Ishikawa (cell line): ENCODE results near the gene QSER1.

Experiments
- CEBPB ChIP-seq: IDR thresholded peaks from 2 replicates; pipeline ENCODE4 v1.6.1; 2012
- CREB1 ChIP-seq: IDR thresholded peaks from 2 replicates; pipeline ENCODE4 v1.6.1; 2012; ENCODE audit warnings: low read depth
- EGR1 ChIP-seq: IDR thresholded peaks from 2 replicates; pipeline ENCODE4 v1.6.1; 2012
- EP300 ChIP-seq: IDR thresholded peaks from 2 replicates; pipeline ENCODE4 v1.6.1; 2012; ENCODE audit warnings: borderline replicate concordance
- FOXM1 ChIP-seq: IDR thresholded peaks from 2 replicates; pipeline ENCODE4 v1.6.1; 2012; ENCODE audit warnings: low read depth, borderline replicate concordance
- MAX ChIP-seq: IDR thresholded peaks from 2 replicates; pipeline ENCODE4 v1.6.1; 2012
- RAD21 ChIP-seq: IDR thresholded peaks from 2 replicates; pipeline ENCODE4 v1.6.1; 2012; ENCODE audit warnings: low read depth
- REST ChIP-seq: IDR thresholded peaks from 2 replicates; pipeline ENCODE4 v1.6.1; 2012; ENCODE audit warnings: low read depth, mild to moderate bottlenecking
- TAF1 ChIP-seq: IDR thresholded peaks from 2 replicates; pipeline ENCODE4 v1.6.1; 2012; ENCODE audit warnings: low read depth, mild to moderate bottlenecking
- TCF12 ChIP-seq: IDR thresholded peaks from 2 replicates; pipeline ENCODE4 v1.6.1; 2012; ENCODE audit warnings: low read depth
- TEAD4 ChIP-seq: IDR thresholded peaks from 2 replicates; pipeline ENCODE4 v1.6.1; 2012
- USF1 ChIP-seq: IDR thresholded peaks from 2 replicates; pipeline ENCODE4 v1.6.1; 2012
- YY1 ChIP-seq: IDR thresholded peaks from 2 replicates; pipeline ENCODE4 v1.6.1; 2012; ENCODE audit warnings: low read depth
- ZBTB7A ChIP-seq: IDR thresholded peaks from 2 replicates; pipeline ENCODE4 v1.6.1; 2012; ENCODE audit warnings: low read depth

- TF ChIP-seq TEAD4 = no peak
- TF ChIP-seq REST = no peak
- TF ChIP-seq RAD21 = no peak
- TF ChIP-seq USF1 = no peak
- TF ChIP-seq EGR1 = no peak
- no peak for TF ChIP-seq MAX
- no peak for TF ChIP-seq TAF1
- TF ChIP-seq CREB1 = no peak
- TF ChIP-seq FOXM1 = no peak
- TF ChIP-seq EP300 = no peak
- TF ChIP-seq CEBPB = no peak
- TF ChIP-seq TCF12 = no peak
- no peak for TF ChIP-seq YY1
- TF ChIP-seq ZBTB7A = no peak
These were observed 33.9 kb upstream of the QSER1 start for GRCh38 chr11:32858731-32859130.
